ENCODE measurements around the gene RPS2.

GRCh38 chr16:2013527-2013926 is 48.9 kb upstream of the RPS2 start:
- TF ChIP-seq CTCF (IDR thresholded peaks at IDR 0.05) (no peak), EZH2 (IDR thresholded peaks at IDR 0.05; ENCODE audit: borderline replicate concordance, insufficient read depth, low read depth, low read length, poor library complexity, severe bottlenecking) (no peak)
